Measurements from ENCODE around the gene ADM. TPM values are rescaled to one million over a fixed set of nuclear protein-coding genes. Genes with fewer than 3 reads are reported as not detected.

ADM gene
- total RNA-seq, 3 donors from 2014 or later: 49.5 to 124 (median 72.9) TPM

- Histone ChIP-seq H3K4me3 (no peak overlapping the region), H3K36me3 (ENCODE audit: low read depth) (no peaks in the 10 kb centered on the region), H3K9me3 (no peaks in the 10 kb centered on the region), H3K4me1 (ENCODE audit: low read depth) (no peaks in the 10 kb centered on the region)
- no peak for DNase-seq
- no peak for ATAC-seq
- TF ChIP-seq, protein P1, sequence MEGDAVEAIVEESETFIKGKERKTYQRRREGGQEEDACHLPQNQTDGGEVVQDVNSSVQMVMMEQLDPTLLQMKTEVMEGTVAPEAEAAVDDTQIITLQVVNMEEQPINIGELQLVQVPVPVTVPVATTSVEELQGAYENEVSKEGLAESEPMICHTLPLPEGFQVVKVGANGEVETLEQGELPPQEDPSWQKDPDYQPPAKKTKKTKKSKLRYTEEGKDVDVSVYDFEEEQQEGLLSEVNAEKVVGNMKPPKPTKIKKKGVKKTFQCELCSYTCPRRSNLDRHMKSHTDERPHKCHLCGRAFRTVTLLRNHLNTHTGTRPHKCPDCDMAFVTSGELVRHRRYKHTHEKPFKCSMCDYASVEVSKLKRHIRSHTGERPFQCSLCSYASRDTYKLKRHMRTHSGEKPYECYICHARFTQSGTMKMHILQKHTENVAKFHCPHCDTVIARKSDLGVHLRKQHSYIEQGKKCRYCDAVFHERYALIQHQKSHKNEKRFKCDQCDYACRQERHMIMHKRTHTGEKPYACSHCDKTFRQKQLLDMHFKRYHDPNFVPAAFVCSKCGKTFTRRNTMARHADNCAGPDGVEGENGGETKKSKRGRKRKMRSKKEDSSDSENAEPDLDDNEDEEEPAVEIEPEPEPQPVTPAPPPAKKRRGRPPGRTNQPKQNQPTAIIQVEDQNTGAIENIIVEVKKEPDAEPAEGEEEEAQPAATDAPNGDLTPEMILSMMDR (IDR thresholded peaks at IDR 0.05): no peak
- intact Hi-C loops (cut with DNase I, micrococcal nuclease): no loop called here
These were observed 30.1 kb upstream of the ADM start for GRCh38 chr11:10274726-10275125.

- no peaks in the 10 kb centered on the region for H3K9me3 ChIP-seq
- TF ChIP-seq, protein P1 (IDR thresholded peaks at IDR 0.05): no peak
- no peaks in the 10 kb centered on the region for H3K4me1 ChIP-seq (ENCODE audit: low read depth)
- no peak overlapping the region for H3K4me3 ChIP-seq
- no peaks in the 10 kb centered on the region for H3K36me3 ChIP-seq (ENCODE audit: low read depth)
- ATAC-seq (no peak), DNase-seq (no peak)
- intact Hi-C loops (cut with DNase I, micrococcal nuclease): no loop called here
These were observed 29.2 kb upstream of the ADM start for GRCh38 chr11:10275714-10276113.

- TF ChIP-seq, protein P1 (IDR thresholded peaks at IDR 0.05): no peak
- Histone ChIP-seq H3K9me3 (no peaks in the 10 kb centered on the region), H3K36me3 (ENCODE audit: low read depth) (no peaks in the 10 kb centered on the region), H3K4me3 (no peak overlapping the region), H3K4me1 (ENCODE audit: low read depth) (peaks cover 6% of the 10 kb centered on the region)
- DNase-seq: no peak
- no peak for ATAC-seq
- intact Hi-C loops (cut with DNase I, micrococcal nuclease): no loop called here
These were observed 22.8 kb upstream of the ADM start for GRCh38 chr11:10282117-10282516.

GRCh38 chr11:10283991-10284390, 20.9 kb upstream of the ADM start:
- intact Hi-C loops (cut with DNase I, micrococcal nuclease): no loop called here
- no peaks in the 10 kb centered on the region for H3K36me3 ChIP-seq (ENCODE audit: low read depth)
- ATAC-seq: no peak
- no peaks in the 10 kb centered on the region for H3K9me3 ChIP-seq
- peaks cover 6% of the 10 kb centered on the region for H3K4me1 ChIP-seq (ENCODE audit: low read depth)
- TF ChIP-seq, protein P1 (IDR thresholded peaks at IDR 0.05): no peak
- no peak overlapping the region for H3K4me3 ChIP-seq
- no peak for DNase-seq

DNA sequence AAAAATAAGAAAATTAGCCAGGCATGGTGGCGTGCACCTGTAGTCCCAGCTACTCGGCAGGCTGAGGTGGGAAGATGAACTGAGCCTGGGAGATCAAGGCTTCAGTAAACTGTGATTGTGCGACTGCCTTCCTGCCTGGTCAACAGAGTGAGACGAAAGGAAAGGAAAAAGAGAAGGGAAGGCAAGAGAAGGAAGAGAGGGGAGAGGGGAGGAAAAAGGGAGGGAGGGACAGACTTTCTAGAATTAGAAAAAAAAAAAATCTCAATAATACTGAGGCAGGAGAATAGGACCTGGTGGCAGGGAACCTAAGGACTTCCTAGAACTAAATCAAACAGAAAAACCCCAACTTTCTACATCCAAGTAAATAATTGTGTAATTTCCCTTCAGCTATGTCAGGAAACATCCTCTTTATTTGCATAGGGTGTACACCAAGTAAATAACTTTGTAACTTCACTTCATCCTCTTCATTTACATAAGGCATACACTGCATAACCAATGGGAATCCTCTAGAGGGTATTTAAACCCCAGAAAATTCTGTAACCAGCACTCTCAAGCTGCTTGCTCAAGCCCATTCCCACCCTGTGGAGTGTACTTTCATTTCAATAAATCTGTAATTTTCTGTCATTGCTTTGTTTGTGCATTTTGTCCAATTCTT, 19.6 kb upstream of the ADM start:
- peaks cover 6% of the 10 kb centered on the region for H3K4me1 ChIP-seq (ENCODE audit: low read depth)
- TF ChIP-seq, protein P1 (IDR thresholded peaks at IDR 0.05): no peak
- no peaks in the 10 kb centered on the region for H3K36me3 ChIP-seq (ENCODE audit: low read depth)
- ATAC-seq (peak; percentile 59), DNase-seq (no peak)
- intact Hi-C loops (cut with DNase I, micrococcal nuclease): no loop called here
- no peak overlapping the region for H3K4me3 ChIP-seq
- no peaks in the 10 kb centered on the region for H3K9me3 ChIP-seq

DNA sequence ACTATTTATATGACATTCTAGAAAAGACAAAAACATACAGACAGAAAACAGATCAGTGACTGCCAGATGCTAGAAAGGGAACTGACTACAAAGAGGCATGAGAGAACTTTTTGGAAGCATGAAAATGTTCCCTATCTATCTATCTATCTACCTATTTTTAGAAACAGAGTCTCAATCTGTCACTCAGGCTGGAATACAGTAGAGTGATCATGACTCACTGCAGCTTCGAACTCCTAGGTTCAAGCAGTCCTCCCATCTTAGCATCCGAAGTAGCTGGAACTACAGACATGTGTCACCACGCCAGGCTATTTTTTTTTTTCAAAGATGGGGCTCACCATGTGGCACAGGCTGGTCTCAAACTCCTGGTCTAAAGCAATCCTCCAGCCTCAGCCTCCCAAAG, 17.7 kb upstream of the ADM start:
- DNase-seq (no peak), ATAC-seq (no peak)
- H3K4me3 ChIP-seq: no peak overlapping the region
- H3K36me3 ChIP-seq (ENCODE audit: low read depth): no peaks in the 10 kb centered on the region
- intact Hi-C loops (cut with DNase I, micrococcal nuclease): no loop called here
- TF ChIP-seq, protein P1 (IDR thresholded peaks at IDR 0.05): no peak
- H3K9me3 ChIP-seq: no peaks in the 10 kb centered on the region
- peaks cover 6% of the 10 kb centered on the region for H3K4me1 ChIP-seq (ENCODE audit: low read depth)
